Activated CD8-positive, alpha-beta T cell treated with anti-CD3 and anti-CD28 coated beads for 36 hours (primary cell): Measurements from ENCODE around the gene CACNA1S. TPM values are rescaled to one million over a fixed set of nuclear protein-coding genes. Genes with fewer than 3 reads are reported as not detected.

Experiments used
- ATAC-seq: fragments of 200-7000 bp; cut with Tn5 transposase; one replicate; pipeline ENCODE4 v1.10.0; 2021; ENCODE audit warnings: mild to moderate bottlenecking, moderate library complexity
- CTCF ChIA-PET: fragments of 350-600 bp; sonication (Branson Sonifier 250); formaldehyde crosslinking; loops from one replicate; lab custom pipeline; 2021; ENCODE audit warnings: antibody characterized with exemption; lab: Charles Lee
- POLR2A ChIA-PET: fragments of 350-600 bp; sonication (Branson Sonifier 250); formaldehyde crosslinking; loops from one replicate; lab custom pipeline; 2021; ENCODE audit warnings: antibody characterized with exemption; lab: Charles Lee
- DNase-seq: peaks from one replicate; pipeline ENCODE4 v3.0.0-alpha.2; 2020
- H3K27ac Mint-ChIP-seq: one replicate; pipeline ENCODE4 v1.8.0; 2021; ENCODE audit warnings: mild to moderate bottlenecking, mixed read lengths
- H3K27me3 Mint-ChIP-seq: one replicate; pipeline ENCODE4 v1.8.0; 2021; ENCODE audit warnings: mixed read lengths
- H3K36me3 Mint-ChIP-seq: one replicate; pipeline ENCODE4 v1.8.0; 2021; ENCODE audit warnings: low read depth, mixed read lengths
- H3K4me1 Mint-ChIP-seq: one replicate; pipeline ENCODE4 v1.8.0; 2021; ENCODE audit warnings: low read depth, mixed read lengths
- H3K4me3 Mint-ChIP-seq: one replicate; pipeline ENCODE4 v1.8.0; 2021; ENCODE audit warnings: mild to moderate bottlenecking, moderate library complexity, mixed read lengths
- H3K9me3 Mint-ChIP-seq: one replicate; pipeline ENCODE4 v1.8.0; 2021; ENCODE audit warnings: mixed read lengths
- intact Hi-C: fragments of 100-400 bp; cut with micrococcal nuclease; formaldehyde crosslinking; loops from one replicate; pipeline ENCODE4 v1.10.0; 2022
- total RNA-seq, 2 experiments: library from RNA; stranded (reverse); gene quantifications; one replicate each; pipeline ENCODE4 v1.2.3, GENCODE V29; 2021
- TF ChIP-seq, protein P1 (sequence below): fragments of 200-600 bp; IDR thresholded peaks from one replicate; pipeline ENCODE4 v1.8.0; 2022; ENCODE audit warnings: antibody characterized with exemption, mild to moderate bottlenecking

CACNA1S gene
- total RNA-seq, 2 experiments from 2014 or later: not detected

- H3K4me3 Mint-ChIP-seq: no peak overlapping the region
- ChIA-PET POLR2A (no interaction called here), CTCF (interaction anchor here (1.7 kb wide), 1 partner anchor 11 kb away, joined by 4 read pairs; no protein-coding TSS in a partner anchor)
- H3K27me3 Mint-ChIP-seq: no peaks in the 10 kb centered on the region
- no peaks in the 10 kb centered on the region for H3K9me3 Mint-ChIP-seq
- no peaks in the 10 kb centered on the region for H3K4me1 Mint-ChIP-seq
- ATAC-seq: no peak
- H3K27ac Mint-ChIP-seq: no peak overlapping the region
- H3K36me3 Mint-ChIP-seq: no peaks in the 10 kb centered on the region
- TF ChIP-seq, protein P1, sequence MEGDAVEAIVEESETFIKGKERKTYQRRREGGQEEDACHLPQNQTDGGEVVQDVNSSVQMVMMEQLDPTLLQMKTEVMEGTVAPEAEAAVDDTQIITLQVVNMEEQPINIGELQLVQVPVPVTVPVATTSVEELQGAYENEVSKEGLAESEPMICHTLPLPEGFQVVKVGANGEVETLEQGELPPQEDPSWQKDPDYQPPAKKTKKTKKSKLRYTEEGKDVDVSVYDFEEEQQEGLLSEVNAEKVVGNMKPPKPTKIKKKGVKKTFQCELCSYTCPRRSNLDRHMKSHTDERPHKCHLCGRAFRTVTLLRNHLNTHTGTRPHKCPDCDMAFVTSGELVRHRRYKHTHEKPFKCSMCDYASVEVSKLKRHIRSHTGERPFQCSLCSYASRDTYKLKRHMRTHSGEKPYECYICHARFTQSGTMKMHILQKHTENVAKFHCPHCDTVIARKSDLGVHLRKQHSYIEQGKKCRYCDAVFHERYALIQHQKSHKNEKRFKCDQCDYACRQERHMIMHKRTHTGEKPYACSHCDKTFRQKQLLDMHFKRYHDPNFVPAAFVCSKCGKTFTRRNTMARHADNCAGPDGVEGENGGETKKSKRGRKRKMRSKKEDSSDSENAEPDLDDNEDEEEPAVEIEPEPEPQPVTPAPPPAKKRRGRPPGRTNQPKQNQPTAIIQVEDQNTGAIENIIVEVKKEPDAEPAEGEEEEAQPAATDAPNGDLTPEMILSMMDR: no peak
- DNase-seq: no peak
- intact Hi-C loops: no loop called here
Observed at GRCh38 chr1:201105688-201106087, 6.5 kb downstream of the CACNA1S start.

GRCh38 chr1:201104141-201104540 is 8.1 kb downstream of the CACNA1S start:
- H3K27ac Mint-ChIP-seq: no peak overlapping the region
- no peaks in the 10 kb centered on the region for H3K36me3 Mint-ChIP-seq
- TF ChIP-seq, protein P1: no peak
- ChIA-PET CTCF (interaction anchor here (1.0 to 2.5 kb wide), 2 partner anchors 10 to 409 kb away, joined by 3 to 9 read pairs; no protein-coding TSS in a partner anchor), POLR2A (interaction anchor here (0.8 kb wide), 1 partner anchor 10 kb away, joined by 3 read pairs; no protein-coding TSS in a partner anchor)
- intact Hi-C loops: no loop called here
- no peaks in the 10 kb centered on the region for H3K9me3 Mint-ChIP-seq
- no peak for ATAC-seq
- no peaks in the 10 kb centered on the region for H3K27me3 Mint-ChIP-seq
- H3K4me1 Mint-ChIP-seq: no peaks in the 10 kb centered on the region
- H3K4me3 Mint-ChIP-seq: no peak overlapping the region
- no peak for DNase-seq

DNA sequence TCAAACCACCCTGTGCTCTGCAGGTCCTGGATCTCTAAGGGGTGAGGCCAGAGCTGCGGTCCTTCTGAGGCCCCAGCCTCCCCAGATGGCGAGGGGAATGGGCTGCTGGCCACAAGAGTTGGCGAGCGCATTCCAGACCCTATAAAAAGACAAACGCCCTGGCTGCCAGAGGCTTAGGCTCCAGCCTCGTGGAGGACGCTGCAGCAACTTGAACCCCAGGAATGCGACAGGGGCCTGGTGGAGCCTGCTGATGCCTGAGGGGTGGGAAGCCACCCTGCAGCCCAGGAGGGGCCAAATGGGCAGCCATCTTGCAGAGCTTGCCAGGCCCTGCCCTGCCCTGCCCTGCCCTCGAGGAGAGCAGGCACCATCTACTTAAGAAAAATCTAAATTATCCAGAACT is 8.6 kb downstream of the CACNA1S start:
- Mint-ChIP-seq H3K27ac (no peak overlapping the region), H3K9me3 (no peaks in the 10 kb centered on the region), H3K27me3 (no peaks in the 10 kb centered on the region), H3K4me3 (no peak overlapping the region), H3K36me3 (no peaks in the 10 kb centered on the region), H3K4me1 (no peaks in the 10 kb centered on the region)
- POLR2A ChIA-PET: interaction anchor here (0.8 kb wide), 1 partner anchor 11 kb away, joined by 3 read pairs; no protein-coding TSS in a partner anchor
- intact Hi-C loops: no loop called here
- TF ChIP-seq, protein P1: no peak
- DNase-seq (no peak), ATAC-seq (no peak)
- CTCF ChIA-PET: interaction anchor here (0.7 to 2.5 kb wide), 3 partner anchors 10 to 409 kb away, joined by 3 to 9 read pairs (median 4); no protein-coding TSS in a partner anchor

DNA sequence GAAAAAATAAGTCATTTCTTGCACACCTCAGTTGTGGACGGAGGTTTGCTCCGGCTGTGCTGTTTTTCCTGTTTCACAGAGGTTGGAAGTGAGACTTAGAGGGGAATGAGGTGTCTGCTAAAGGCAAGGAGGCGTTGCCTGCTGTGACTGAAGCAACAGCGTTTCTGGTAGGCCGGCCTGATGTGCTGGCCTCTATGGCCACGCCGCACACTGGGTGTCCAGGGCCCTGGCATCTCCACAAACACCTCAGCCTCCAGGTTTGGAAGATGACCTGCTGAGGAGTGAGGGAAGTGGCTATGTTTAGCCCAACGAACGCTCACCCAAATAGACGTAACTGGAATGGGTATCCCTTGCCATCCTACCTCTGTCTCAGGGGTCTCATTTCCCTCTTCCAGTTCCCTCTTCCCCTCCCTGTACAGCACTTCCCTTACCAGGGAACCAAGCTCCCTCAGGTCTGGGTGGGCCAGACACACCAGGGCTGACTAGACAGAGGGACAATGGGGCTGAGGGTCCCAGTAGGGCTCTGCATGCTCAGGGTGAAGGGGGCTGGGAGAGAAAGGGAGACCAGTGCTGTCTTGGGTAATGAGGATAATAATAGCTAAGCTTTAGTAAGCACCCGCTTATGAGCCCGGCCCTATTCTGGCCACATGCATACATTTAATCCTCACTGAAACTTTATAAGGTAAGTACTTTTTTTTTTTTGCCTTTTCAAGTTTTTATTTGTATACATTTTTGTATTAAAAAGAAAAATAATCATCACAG is 11.9 kb downstream of the CACNA1S start:
- H3K9me3 Mint-ChIP-seq: no peaks in the 10 kb centered on the region
- H3K36me3 Mint-ChIP-seq: no peaks in the 10 kb centered on the region
- no peak overlapping the region for H3K4me3 Mint-ChIP-seq
- ChIA-PET POLR2A (no interaction called here), CTCF (interaction anchor here (2.1 kb wide), 1 partner anchor 14 kb away, joined by 11 read pairs; no protein-coding TSS in a partner anchor)
- H3K27ac Mint-ChIP-seq: no peak overlapping the region
- TF ChIP-seq, protein P1: no peak
- intact Hi-C loops: no loop called here
- H3K27me3 Mint-ChIP-seq: no peaks in the 10 kb centered on the region
- ATAC-seq (no peak), DNase-seq (no peak)
- H3K4me1 Mint-ChIP-seq: no peaks in the 10 kb centered on the region
